K562 (cell line): Measurements from ENCODE around the gene SLCO2B1. TPM values are rescaled to one million over a fixed set of nuclear protein-coding genes. Genes with fewer than 3 reads are reported as not detected.

Experiments used
- ATAC-seq: fragments of 200-7000 bp; cut with Tn5 transposase; 3 replicates; pipeline ENCODE4 v1.9.1; 2020; ENCODE audit warnings: moderate library complexity
- BruUV-seq: library from RNA; stranded (reverse); fragments of 400-500 nt; replicated peaks from 2 replicates; lab custom pipeline; 2021; lab: Mats Ljungman, UMichigan
- CTCF ChIA-PET: fragments of 300-600 bp; formaldehyde crosslinking; extraction: SDS; loops from one replicate; lab custom pipeline; 2021; ENCODE audit warnings: low intra/inter-chr PET ratio; lab: Yijun Ruan, JAX
- POLR2A ChIA-PET: fragments of 300-600, 350-650 bp; sonication (Branson Sonifier 250); formaldehyde crosslinking; extraction: SDS; loops from one replicate; lab custom pipeline; 2021; ENCODE audit warnings: antibody characterized with exemption, inconsistent platforms; lab: Yijun Ruan, JAX
- DNase-seq, 4 experiments: peaks; one replicate each; pipeline versions ENCODE4 v3.0.0 to v3.0.0-alpha.2; 2011 to 2018; ENCODE audit warnings: low spot score in 3 of 4, mixed read lengths in 3 of 4; ENCODE audit errors: extremely low read depth in 1 of 4
- FAIRE-seq: peaks from 2 replicates; lab custom pipeline; 2011; peaks lifted over from hg19 to GRCh38; lab: Jason Lieb, UNC
- H2AFZ ChIP-seq: 2 replicates; pipeline ENCODE4 v1.6.0; 2011; ENCODE audit warnings: low read depth, low read length, control low read depth, inconsistent platforms
- H3K27ac ChIP-seq: fragments of 200-600 bp; 3 replicates; pipeline ENCODE4 v1.8.0; 2011; ENCODE audit warnings: low read depth, mild to moderate bottlenecking, control low read depth, inconsistent platforms, low read length, moderate library complexity, mixed read lengths; ENCODE audit errors: extremely low read depth
- H3K27me3 ChIP-seq, 2 experiments: fragments of 300-600 bp in 1 of 2; 2 replicates in 1 of 2; 3 replicates in 1 of 2; pipeline versions ENCODE4 v1.6.0 to v1.8.0; 2011; ENCODE audit warnings: inconsistent platforms in 2 of 2, low read length in 2 of 2, mild to moderate bottlenecking in 1 of 2, mixed read lengths in 1 of 2, moderate library complexity in 1 of 2; ENCODE audit not compliant: control insufficient read depth in 2 of 2, insufficient read depth in 2 of 2
- H3K36me3 ChIP-seq: fragments of 300-600 bp; 3 replicates; pipeline ENCODE4 v1.8.0; 2011; ENCODE audit warnings: mild to moderate bottlenecking, low read length, inconsistent platforms; ENCODE audit not compliant: control insufficient read depth, insufficient read depth
- H3K4me1 ChIP-seq, 2 experiments: fragments of 200-600 bp in 1 of 2; replicated peaks in 1 of 2; 2 replicates in 1 of 2; 3 replicates in 1 of 2; pipeline versions ENCODE4 v1.5.1 to v1.8.0; 2011; ENCODE audit warnings: inconsistent platforms in 2 of 2, low read length in 2 of 2, mild to moderate bottlenecking in 1 of 2, mixed read lengths in 1 of 2, moderate library complexity in 1 of 2; ENCODE audit not compliant: control insufficient read depth in 2 of 2, insufficient read depth in 2 of 2
- H3K4me2 ChIP-seq: 2 replicates; pipeline ENCODE4 v1.6.1; 2011; ENCODE audit warnings: low read length, control low read depth, inconsistent platforms, mixed read lengths; ENCODE audit not compliant: insufficient read depth
- H3K4me3 ChIP-seq: fragments of 200-600 bp; sonication (generic), shearing (Covaris generic); 2 replicates; pipeline ENCODE4 v1.5.1; 2016; ENCODE audit warnings: control low read depth, inconsistent platforms
- H3K79me2 ChIP-seq: fragments of 200-600 bp; 3 replicates; pipeline ENCODE4 v1.8.0; 2011; ENCODE audit warnings: low read length, inconsistent platforms; ENCODE audit not compliant: control insufficient read depth, insufficient read depth
- H3K9ac ChIP-seq, 2 experiments: 2 replicates each; pipeline versions ENCODE4 v1.6.0 to v1.6.1; 2011; ENCODE audit warnings: low read depth in 2 of 2, low read length in 2 of 2, control low read depth in 1 of 2, inconsistent platforms in 1 of 2, mild to moderate bottlenecking in 1 of 2, mixed read lengths in 1 of 2; ENCODE audit not compliant: insufficient read depth in 1 of 2
- H3K9me1 ChIP-seq: one replicate; pipeline ENCODE4 v1.6.0; 2011; ENCODE audit warnings: inconsistent platforms, mild to moderate bottlenecking, low read length, moderate library complexity; ENCODE audit not compliant: control insufficient read depth, insufficient read depth
- H3K9me3 ChIP-seq: replicated peaks from 2 replicates; pipeline ENCODE4 v1.5.1; 2011; ENCODE audit warnings: low read depth, low read length, inconsistent platforms; ENCODE audit not compliant: control insufficient read depth, insufficient read depth
- H4K20me1 ChIP-seq: replicated peaks from 2 replicates; pipeline ENCODE4 v1.6.1; 2011; ENCODE audit warnings: low read length, inconsistent platforms, mixed read lengths; ENCODE audit not compliant: control insufficient read depth, insufficient read depth
- CBFA2T3 ChIP-seq: fragments of 450-650 bp; IDR thresholded peaks from 2 replicates; pipeline ENCODE4 v1.6.1; 2017
- DACH1 ChIP-seq: fragments of 450-650 bp; IDR thresholded peaks from 2 replicates; pipeline ENCODE4 v1.6.1; 2018; ENCODE audit not compliant: partially characterized antibody
- E2F3 ChIP-seq: fragments of 250-450 bp; sonication (Bioruptor Pico); IDR thresholded peaks from 2 replicates; pipeline ENCODE4 v1.4.0; 2020; ENCODE audit warnings: mild to moderate bottlenecking
- FIP1L1 ChIP-seq: fragments of 200-400 bp; formaldehyde crosslinking; IDR thresholded peaks from 2 replicates; pipeline ENCODE4 v1.6.1; 2018; ENCODE audit warnings: mild to moderate bottlenecking, low read depth, low read length; ENCODE audit not compliant: poor library complexity, severe bottlenecking
- FOXA3 ChIP-seq, 2 experiments: fragments of 450-650 bp in 1 of 2; sonication (generic) in 1 of 2; formaldehyde crosslinking; IDR thresholded peaks in 1 of 2; conservative IDR thresholded peaks in 1 of 2; 2 replicates each; pipeline versions ENCODE4 v1.4.0 to v1.8.0; 2020 to 2022; ENCODE audit warnings: mild to moderate bottlenecking in 2 of 2, missing genetic modification reagents in 1 of 2
- MEIS2 ChIP-seq: fragments of 450-650 bp; IDR thresholded peaks from 2 replicates; pipeline ENCODE4 v1.6.1; 2014; ENCODE audit warnings: mild to moderate bottlenecking; ENCODE audit not compliant: partially characterized antibody
- PBX2 ChIP-seq, 2 experiments: IDR thresholded peaks in 1 of 2; conservative IDR thresholded peaks in 1 of 2; 2 replicates each; pipeline ENCODE4 v1.6.1; 2016; ENCODE audit warnings: low read depth in 2 of 2, mild to moderate bottlenecking in 1 of 2, missing compliant biosample characterization in 1 of 2, missing genetic modification characterization in 1 of 2, moderate library complexity in 1 of 2
- POLR3A ChIP-seq: IDR thresholded peaks from 2 replicates; pipeline ENCODE4 v1.6.1; 2011; ENCODE audit warnings: borderline replicate concordance, mild to moderate bottlenecking, moderate library complexity; ENCODE audit not compliant: insufficient read length, insufficient read depth; ENCODE audit errors: extremely low read depth
- SNAPC5 ChIP-seq: fragments of 250-450 bp; sonication (Bioruptor Pico); IDR thresholded peaks from 2 replicates; pipeline ENCODE4 v1.8.0; 2021; ENCODE audit warnings: moderate library complexity, mild to moderate bottlenecking, inconsistent platforms
- SNIP1 ChIP-seq: fragments of 450-650 bp; IDR thresholded peaks from 2 replicates; pipeline ENCODE4 v1.7.1; 2017; ENCODE audit warnings: low read depth, mild to moderate bottlenecking
- SRSF9 ChIP-seq: fragments of 200-400 bp; formaldehyde crosslinking; IDR thresholded peaks from 2 replicates; pipeline ENCODE4 v1.6.1; 2017; ENCODE audit warnings: low read depth, low read length, borderline replicate concordance
- TEAD1 ChIP-seq, 2 experiments: fragments of 450-650 bp in 1 of 2; sonication (generic) in 1 of 2; formaldehyde crosslinking; IDR thresholded peaks; 2 replicates each; pipeline versions ENCODE4 v1.4.0 to v1.8.0; 2020 to 2022; ENCODE audit warnings: mild to moderate bottlenecking in 2 of 2, missing genetic modification reagents in 1 of 2
- TSC22D4 ChIP-seq: fragments of 450-650 bp; IDR thresholded peaks from 2 replicates; pipeline ENCODE4 v1.6.1; 2016; ENCODE audit warnings: missing genetic modification characterization, missing biosample characterization, control low read depth
- ZFP30 ChIP-seq: fragments of 250-450 bp; sonication (Bioruptor Pico); IDR thresholded peaks from 2 replicates; pipeline ENCODE4 v1.8.0; 2022; ENCODE audit warnings: moderate library complexity, mild to moderate bottlenecking, inconsistent platforms, borderline replicate concordance
- ZNF511 ChIP-seq: sonication (generic); formaldehyde crosslinking; IDR thresholded peaks from 2 replicates; pipeline ENCODE4 v1.8.0; 2022; ENCODE audit warnings: mild to moderate bottlenecking, missing genetic modification reagents
- ZSCAN32 ChIP-seq: fragments of 450-650 bp; formaldehyde crosslinking; IDR thresholded peaks from 2 replicates; pipeline ENCODE4 v1.4.0; 2020; ENCODE audit warnings: mild to moderate bottlenecking, moderate library complexity
- WGBS: fragments of 100-300 bp; shearing (Covaris generic); methylation state at CpG from one replicate; pipeline ENCODE4 v1.1.6; 2016; ENCODE audit warnings: low coverage, mixed read lengths; ENCODE audit not compliant: insufficient coverage; ENCODE audit errors: missing lambda C conversion rate; 5-methylcytosine and 5-hydroxymethylcytosine counted together
- in situ Hi-C: fragments of 300-500 bp; cut with MboI; formaldehyde crosslinking; loops from 4 replicates; pipeline ENCODE4 v1.15.0; 2018; ENCODE audit warnings: inconsistent platforms, mixed read lengths
- intact Hi-C: fragments of 100-400 bp; cut with micrococcal nuclease; formaldehyde crosslinking; loops from 2 replicates; pipeline ENCODE4 v1.14.2; 2022
- polyA plus RNA-seq, 8 experiments: library from polyadenylated mRNA; depleted of rRNA in 4 of 8; stranded (reverse) in 5 of 8; unstranded in 3 of 8; fragments of >200 nt; fragmentation: Nextera tagmentation in 2 of 8; fragmentation: Illumina TruSeq in 1 of 8; extraction: Ambion mirVana in 2 of 8; extraction: Trizol in 1 of 8; gene quantifications; 2 replicates each; pipeline versions ENCODE4 v1.2.1 to v1.2.3, GENCODE V29; 2011 to 2014; ENCODE audit warnings: inconsistent platforms in 1 of 8, missing spikeins in 1 of 8
- total RNA-seq, 7 experiments: library from RNA; depleted of rRNA in 6 of 7; stranded (reverse); fragments of >200 nt in 6 of 7; fragmentation: Illumina TruSeq in 2 of 7; extraction: Trizol in 2 of 7; gene quantifications; 2 replicates each; pipeline versions ENCODE4 v1.2.1 to v1.2.3, GENCODE V29; 2011 to 2021; ENCODE audit warnings: low replicate concordance in 1 of 7

Gene SLCO2B1
- total and polyA plus RNA-seq, 9 of the 15 experiments (the other 6 are each of a cell fraction or from before 2014, with no cell fraction given): 0.70 to 14.7 (median 7.6) TPM

GRCh38 chr11:75199412-75199955 is 48.6 kb downstream of the SLCO2B1 start:
- H3K4me3 ChIP-seq: no peak overlapping the region
- H3K9me1 ChIP-seq: no peaks in the 10 kb centered on the region
- ATAC-seq: no peak
- TF ChIP-seq TSC22D4 (tag) (no peak), ZSCAN32 (CRISPR knock-in tag) (no peak), E2F3 (CRISPR knock-in tag) (no peak), SRSF9 (no peak), FOXA3 (CRISPR knock-in tag; conservative IDR thresholded peaks at IDR 0.05 in 1 of 2, IDR thresholded peaks at IDR 0.05 in 1 of 2) (no peak), SNAPC5 (CRISPR knock-in tag) (no peak), CBFA2T3 (no peak), FIP1L1 (no peak), DACH1 (no peak), SNIP1 (no peak), ZFP30 (CRISPR knock-in tag) (no peak), MEIS2 (no peak), POLR3A (no peak), PBX2 (CRISPR knock-in tag; IDR thresholded peaks at IDR 0.05; ENCODE audit: low read depth) (no peak), PBX2 (tag; conservative IDR thresholded peaks at IDR 0.05; ENCODE audit: low read depth) (no peak), ZNF511 (no peak), TEAD1 (CRISPR knock-in tag; IDR thresholded peaks at IDR 0.05) (no peak)
- in situ Hi-C loops (no loop called here), intact Hi-C loops (no loop called here)
- no peak overlapping the region for H2AFZ ChIP-seq
- H3K4me1 ChIP-seq: no peaks in the 10 kb centered on the region
- 26% methylated on average over 4 of the region's 5 CpGs for WGBS
- no peak overlapping the region for H3K4me2 ChIP-seq
- no TSS peak for BruUV-seq
- H4K20me1 ChIP-seq: 0 out of 2 replicates have a peak, but pooled peaks cover 4% of the 10 kb centered on the region
- FAIRE-seq: no peak
- H3K36me3 ChIP-seq: no peaks in the 10 kb centered on the region
- H3K27ac ChIP-seq: no peak overlapping the region
- no peaks in the 10 kb centered on the region for H3K9me3 ChIP-seq
- DNase-seq: no peak
- POLR2A ChIA-PET: no interaction called here
- no peaks in the 10 kb centered on the region; a peak in 1 of 5 replicates for H3K27me3 ChIP-seq
- H3K79me2 ChIP-seq: no peaks in the 10 kb centered on the region
- CTCF ChIA-PET: no interaction called here
- H3K9ac ChIP-seq: no peak overlapping the region; a peak in 1 of 4 replicates
